A549 (cell line): ENCODE results near the gene ZFPM1. TPM values are rescaled to one million over a fixed set of nuclear protein-coding genes. Genes with fewer than 3 reads are reported as not detected.

ENCODE experiments used
- ATAC-seq, 2 experiments: fragments of 200-7000 bp in 1 of 2; fragments of >200 bp in 1 of 2; cut with Nextera tagmentation in 1 of 2; cut with Tn5 transposase in 1 of 2; 3 replicates each; pipeline versions ENCODE4 v1.8.0 to v1.9.1; 2018 to 2020; ENCODE audit warnings: mild to moderate bottlenecking in 1 of 2, moderate library complexity in 1 of 2
- CTCF ChIA-PET: fragments of 300-600 bp; sonication (Branson Sonifier 250); formaldehyde crosslinking; extraction: SDS; loops from one replicate; lab custom pipeline; 2021; ENCODE audit warnings: antibody characterized with exemption, inconsistent platforms; lab: Yijun Ruan, JAX
- POLR2A ChIA-PET: fragments of 350-600 bp; formaldehyde crosslinking; extraction: SDS; loops from one replicate; lab custom pipeline; 2021; ENCODE audit warnings: antibody characterized with exemption, inconsistent platforms; lab: Yijun Ruan, JAX
- DNase-seq, 2 experiments: peaks; one replicate each; pipeline versions ENCODE4 v3.0.0 to v3.0.0-alpha.2; 2011 to 2016; ENCODE audit warnings: low read depth in 1 of 2, low spot score in 1 of 2
- FAIRE-seq: peaks from 2 replicates; lab custom pipeline; 2011; peaks lifted over from hg19 to GRCh38; lab: Jason Lieb, UNC
- H3K27ac ChIP-seq, 2 experiments: fragments of >200 bp; sonication (Bioruptor Twin); formaldehyde crosslinking; 3 replicates each; pipeline ENCODE4 v1.5.1; 2016 to 2017
- H3K4me1 ChIP-seq: fragments of >200 bp; sonication (Bioruptor Twin); formaldehyde crosslinking; 3 replicates; pipeline ENCODE4 v1.6.1; 2016
- H3K4me2 ChIP-seq: fragments of >200 bp; sonication (Bioruptor Twin); formaldehyde crosslinking; 3 replicates; pipeline ENCODE4 v1.6.1; 2016
- H3K4me3 ChIP-seq: fragments of >200 bp; sonication (Bioruptor Twin); formaldehyde crosslinking; 3 replicates; pipeline ENCODE4 v1.5.1; 2016
- H3K9me3 ChIP-seq: fragments of >200 bp; sonication (Bioruptor Twin); formaldehyde crosslinking; 3 replicates; pipeline ENCODE4 v1.6.1; 2016
- ATOH8 ChIP-seq: fragments of 250-450 bp; sonication (Bioruptor Pico); IDR thresholded peaks from 2 replicates; pipeline ENCODE4 v1.5.0; 2020; ENCODE audit warnings: low read depth, mild to moderate bottlenecking, moderate library complexity
- CBX8 ChIP-seq: fragments of 200-600 bp; sonication (generic); IDR thresholded peaks from 2 replicates; pipeline ENCODE4 v1.6.1; 2016
- EHF ChIP-seq: fragments of 250-450 bp; sonication (Bioruptor Pico); IDR thresholded peaks from 2 replicates; pipeline ENCODE4 v1.5.0; 2020; ENCODE audit warnings: mild to moderate bottlenecking
- EP300 ChIP-seq, 2 experiments: fragments of >200 bp; sonication (Bioruptor Twin); formaldehyde crosslinking; IDR thresholded peaks; 2 replicates in 1 of 2; 3 replicates in 1 of 2; pipeline ENCODE4 v1.6.1; 2016 to 2017
- ESRRA ChIP-seq: fragments of 150-350 bp; IDR thresholded peaks from 2 replicates; pipeline ENCODE4 v1.6.1; 2014; ENCODE audit warnings: mild to moderate bottlenecking, low read length, borderline replicate concordance
- FOSL2 ChIP-seq, 2 experiments: fragments of 450-650 bp in 1 of 2; fragments of >200 bp in 1 of 2; sonication (Bioruptor Twin) in 1 of 2; formaldehyde crosslinking; IDR thresholded peaks; 2 replicates each; pipeline versions ENCODE4 v1.5.0 to v1.6.1; 2016 to 2020; ENCODE audit warnings: mild to moderate bottlenecking in 1 of 2, moderate library complexity in 1 of 2
- FOXS1 ChIP-seq: fragments of 250-450 bp; sonication (Bioruptor Pico); IDR thresholded peaks from 2 replicates; pipeline ENCODE4 v1.5.0; 2020; ENCODE audit warnings: mild to moderate bottlenecking, moderate library complexity
- HDAC2 ChIP-seq: fragments of 200-600 bp; sonication (generic); IDR thresholded peaks from 2 replicates; pipeline ENCODE4 v1.6.1; 2016
- HES2 ChIP-seq: fragments of >200 bp; sonication (Bioruptor Twin); formaldehyde crosslinking; IDR thresholded peaks from 2 replicates; pipeline ENCODE4 v1.6.1; 2016
- HEYL ChIP-seq: fragments of 250-450 bp; sonication (Bioruptor Pico); IDR thresholded peaks from 2 replicates; pipeline ENCODE4 v1.8.0; 2021; ENCODE audit warnings: mild to moderate bottlenecking, moderate library complexity
- HOXB13 ChIP-seq: fragments of 250-450 bp; sonication (Bioruptor Pico); IDR thresholded peaks from 2 replicates; pipeline ENCODE4 v1.5.0; 2020; ENCODE audit warnings: low read depth, mild to moderate bottlenecking, moderate library complexity
- KDM5A ChIP-seq: fragments of 200-600 bp; sonication (generic); IDR thresholded peaks from 2 replicates; pipeline ENCODE4 v1.6.1; 2016; ENCODE audit warnings: antibody characterized with exemption, mild to moderate bottlenecking
- MAFK ChIP-seq: fragments of 450-650 bp; IDR thresholded peaks from 2 replicates; pipeline ENCODE4 v1.6.1; 2014; ENCODE audit not compliant: partially characterized antibody
- MYC ChIP-seq: IDR thresholded peaks from 2 replicates; pipeline ENCODE4 v1.6.1; 2012; ENCODE audit warnings: mild to moderate bottlenecking, inconsistent platforms, low read length, improper control_type of control experiment, borderline replicate concordance
- PHF8 ChIP-seq: fragments of 200-600 bp; sonication (generic); IDR thresholded peaks from 2 replicates; pipeline ENCODE4 v1.6.1; 2016; ENCODE audit warnings: low read depth, mild to moderate bottlenecking, antibody characterized with exemption, moderate library complexity, borderline replicate concordance
- POLR2A ChIP-seq: IDR thresholded peaks from 2 replicates; pipeline ENCODE4 v1.6.1; 2012; ENCODE audit warnings: mild to moderate bottlenecking, low read length
- POLR2AphosphoS2 ChIP-seq: conservative IDR thresholded peaks from 2 replicates; pipeline ENCODE4 v1.6.1; 2012; ENCODE audit warnings: low read length, improper control_type of control experiment, inconsistent platforms
- USF2 ChIP-seq: fragments of 450-650 bp; IDR thresholded peaks from 2 replicates; pipeline ENCODE4 v1.6.1; 2014; ENCODE audit warnings: antibody characterized with exemption
- ZC3H11A ChIP-seq: fragments of 450-650 bp; IDR thresholded peaks from 2 replicates; pipeline ENCODE4 v1.6.1; 2014; ENCODE audit warnings: antibody characterized with exemption, mild to moderate bottlenecking
- ZNF302 ChIP-seq: fragments of 250-450 bp; sonication (Bioruptor Pico); IDR thresholded peaks from 2 replicates; pipeline ENCODE4 v1.9.0; 2021; ENCODE audit warnings: inconsistent platforms, mild to moderate bottlenecking, moderate library complexity
- ZSCAN20 ChIP-seq: fragments of 250-450 bp; sonication (Bioruptor Pico); IDR thresholded peaks from 2 replicates; pipeline ENCODE4 v1.8.0; 2022; ENCODE audit warnings: mild to moderate bottlenecking, moderate library complexity
- WGBS: methylation state at CpG from one replicate; pipeline ENCODE4 v1.1.6; 2017; ENCODE audit errors: missing lambda C conversion rate; 5-methylcytosine and 5-hydroxymethylcytosine counted together
- polyA plus RNA-seq, 4 experiments: library from polyadenylated mRNA; depleted of rRNA in 3 of 4; stranded (reverse); fragments of >200 nt; fragmentation: RNase III in 1 of 4; extraction: RNeasy Plus Mini Kit Qiagen cat#74134 plus additional on column Dnase treatment in 1 of 4; gene quantifications; 2 replicates in 3 of 4; 3 replicates in 1 of 4; pipeline ENCODE4 v1.2.3, GENCODE V29; 2011 to 2017
- TF ChIP-seq, protein P1 (sequence below): fragments of >200 bp; sonication (Bioruptor Twin); formaldehyde crosslinking; IDR thresholded peaks from 3 replicates; pipeline ENCODE4 v1.5.1; 2016

The ZFPM1 gene
- polyA plus RNA-seq, 2 of the 4 experiments (the other 2 are of a cell fraction): 0.36 to 2.5 TPM

DNA sequence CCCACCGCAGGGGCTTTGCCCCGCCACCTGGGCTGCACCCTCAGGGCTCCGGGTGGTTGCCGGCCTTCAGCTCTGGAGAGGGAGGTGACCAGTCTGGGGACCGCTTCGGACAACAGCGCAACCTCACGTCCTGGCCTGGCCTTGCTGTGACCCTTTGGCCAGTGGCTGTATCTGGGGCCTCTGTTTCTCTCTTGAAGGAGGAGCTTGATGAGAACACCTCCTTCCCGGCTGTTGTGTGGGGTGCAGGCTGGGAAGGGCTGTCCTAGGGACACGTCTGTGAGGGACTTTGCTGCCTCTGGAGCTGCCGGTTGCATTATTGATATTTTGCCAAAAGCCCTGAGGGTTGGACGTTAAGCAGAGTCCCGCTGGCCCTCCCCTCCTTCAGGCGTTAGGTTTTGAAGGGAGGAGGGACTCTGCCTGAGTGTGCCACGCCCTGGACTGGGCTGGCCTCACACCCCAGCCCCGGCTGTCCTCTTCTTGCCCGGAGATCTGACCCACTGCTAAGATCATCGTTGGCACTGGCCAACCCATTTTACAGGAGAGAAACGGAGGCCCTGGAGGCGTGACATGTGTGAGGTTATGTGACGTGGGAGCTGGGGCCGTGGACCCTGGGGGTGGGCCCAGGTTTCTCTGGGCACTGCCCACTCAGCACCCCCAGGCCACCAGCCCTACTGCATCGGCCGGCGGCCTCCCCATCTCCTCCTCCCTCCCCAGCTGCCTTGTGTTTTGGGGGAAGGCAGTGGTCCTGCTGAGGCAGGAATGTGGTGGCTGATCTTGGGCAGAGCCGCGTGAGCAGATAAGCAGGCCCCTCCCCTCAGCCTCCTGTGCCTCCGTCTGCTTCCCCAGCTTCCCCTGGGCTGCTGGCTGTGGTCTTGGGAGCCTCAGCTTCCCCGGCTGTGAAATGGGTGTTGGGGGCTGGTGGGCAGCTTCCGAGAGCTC is 8.5 kb downstream of the ZFPM1 start:
- CTCF ChIA-PET: interaction anchor here (0.9 to 2.6 kb wide), 2 partner anchors 23 to 25 kb away, joined by 3 to 7 read pairs; no protein-coding TSS in a partner anchor
- 67% methylated on average over 24 of the region's 30 CpGs for WGBS
- POLR2A ChIA-PET: no interaction called here
- Histone ChIP-seq H3K4me1 (peaks cover 19% of the 10 kb centered on the region), H3K4me2 (no peak overlapping the region), H3K9me3 (no peaks in the 10 kb centered on the region), H3K27ac (peak overlapping the region in 1 of 2 experiments; percentile 25; a peak in 1 of 6 replicates)
- DNase-seq: no peak
- peak in 1 of 2 experiments; percentile 20; a peak in 1 of 6 replicates for ATAC-seq
- TF ChIP-seq ATOH8 (CRISPR knock-in tag) (no peak), USF2 (no peak), PHF8 (no peak), ZNF302 (CRISPR knock-in tag) (no peak), HOXB13 (CRISPR knock-in tag) (no peak), HDAC2 (no peak), MYC (no peak), EHF (CRISPR knock-in tag) (no peak), ESRRA (no peak), MAFK (no peak), POLR2AphosphoS2 (no peak), KDM5A (no peak), FOSL2 (IDR thresholded peaks at IDR 0.05) (no peak), FOSL2 (CRISPR knock-in tag; IDR thresholded peaks at IDR 0.05) (no peak)
- TF ChIP-seq, all 56 proteins: peak for 0
- H3K4me3 ChIP-seq: no peak overlapping the region
- no peak for FAIRE-seq

DNA sequence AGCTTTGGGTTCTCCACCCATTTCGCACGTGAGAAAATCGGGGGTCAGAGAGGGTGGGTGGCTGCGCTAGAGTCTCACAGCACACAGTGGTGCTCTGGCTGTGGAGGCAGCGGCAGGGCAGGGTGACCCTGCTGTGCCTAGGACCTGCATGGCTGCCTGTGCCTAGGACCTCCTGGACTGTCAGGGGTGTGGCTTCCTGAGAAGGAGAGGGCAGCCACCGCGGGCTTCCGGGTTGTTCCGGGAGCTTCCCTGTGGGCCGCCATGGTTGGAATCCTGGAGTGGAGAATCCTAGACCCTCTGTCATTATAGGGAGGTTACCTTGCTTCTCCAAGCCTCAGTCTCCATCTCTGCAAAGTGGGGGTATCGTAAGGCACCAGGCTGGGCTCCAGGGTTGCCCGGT is 9.3 kb downstream of the ZFPM1 start:
- 84% methylated on average over 7 of the region's 12 CpGs for WGBS
- no peak for ATAC-seq
- no peak overlapping the region for H3K4me2 ChIP-seq
- ChIA-PET CTCF (interaction anchor here (0.9 to 1.0 kb wide), 2 partner anchors 26 to 100 kb away, joined by 3 read pairs; no protein-coding TSS in a partner anchor), POLR2A (no interaction called here)
- H3K27ac ChIP-seq: no peak overlapping the region
- FAIRE-seq: no peak
- DNase-seq: no peak
- peaks cover 14% of the 10 kb centered on the region for H3K4me1 ChIP-seq
- no peaks in the 10 kb centered on the region for H3K9me3 ChIP-seq
- TF ChIP-seq HEYL (no peak), EP300 (IDR thresholded peaks at IDR 0.05) (no peak), CBX8 (no peak), POLR2A (no peak), HES2 (no peak), FOXS1 (CRISPR knock-in tag) (no peak), ZC3H11A (no peak), ZSCAN20 (CRISPR knock-in tag) (no peak)
- TF ChIP-seq, protein P1, sequence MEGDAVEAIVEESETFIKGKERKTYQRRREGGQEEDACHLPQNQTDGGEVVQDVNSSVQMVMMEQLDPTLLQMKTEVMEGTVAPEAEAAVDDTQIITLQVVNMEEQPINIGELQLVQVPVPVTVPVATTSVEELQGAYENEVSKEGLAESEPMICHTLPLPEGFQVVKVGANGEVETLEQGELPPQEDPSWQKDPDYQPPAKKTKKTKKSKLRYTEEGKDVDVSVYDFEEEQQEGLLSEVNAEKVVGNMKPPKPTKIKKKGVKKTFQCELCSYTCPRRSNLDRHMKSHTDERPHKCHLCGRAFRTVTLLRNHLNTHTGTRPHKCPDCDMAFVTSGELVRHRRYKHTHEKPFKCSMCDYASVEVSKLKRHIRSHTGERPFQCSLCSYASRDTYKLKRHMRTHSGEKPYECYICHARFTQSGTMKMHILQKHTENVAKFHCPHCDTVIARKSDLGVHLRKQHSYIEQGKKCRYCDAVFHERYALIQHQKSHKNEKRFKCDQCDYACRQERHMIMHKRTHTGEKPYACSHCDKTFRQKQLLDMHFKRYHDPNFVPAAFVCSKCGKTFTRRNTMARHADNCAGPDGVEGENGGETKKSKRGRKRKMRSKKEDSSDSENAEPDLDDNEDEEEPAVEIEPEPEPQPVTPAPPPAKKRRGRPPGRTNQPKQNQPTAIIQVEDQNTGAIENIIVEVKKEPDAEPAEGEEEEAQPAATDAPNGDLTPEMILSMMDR: no peak
- H3K4me3 ChIP-seq: no peak overlapping the region
